ENCODE results near the gene C9orf50. TPM values are rescaled to one million over a fixed set of nuclear protein-coding genes. Genes with fewer than 3 reads are reported as not detected.
A peak's percentile ranks its signal among the peaks of the same experiment; 100 is the strongest.

Gene C9orf50
- total RNA-seq, 3 donors from 2014 or later = 0.48 TPM; not detected in 2

- no peaks in the 10 kb centered on the region for H3K27me3 ChIP-seq
- H3K36me3 ChIP-seq = no peaks in the 10 kb centered on the region
- intact Hi-C loops (cut with DNase I; ENCODE audit: low total_unique reads) = no loop called here
- peak overlapping the region; percentile 64 to 79 (median 67) for H3K4me3 ChIP-seq
- H3K4me1 ChIP-seq = peaks cover 11 to 34% of the 10 kb centered on the region in 2 donors
- no peak for DNase-seq (ENCODE audit: low spot score in 2 of 2)
- H3K27ac ChIP-seq = peak overlapping the region; percentile 86 to 90
- TF ChIP-seq CTCF (IDR thresholded peaks at IDR 0.05) (no peak), POLR2A (IDR thresholded peaks at IDR 0.05) (no peak), POLR2AphosphoS5 (IDR thresholded peaks at IDR 0.05) (no peak)
- H3K9me3 ChIP-seq = no peaks in the 10 kb centered on the region
Measured at GRCh38 chr9:129627556-129628440, 6.9 kb upstream of the C9orf50 start.

GRCh38 chr9:129626625-129627284 lies 5.9 kb upstream of the C9orf50 start:
- no peak for TF ChIP-seq POLR2AphosphoS5 (IDR thresholded peaks at IDR 0.05)
- no peak for TF ChIP-seq POLR2A (IDR thresholded peaks at IDR 0.05)
- TF ChIP-seq CTCF (IDR thresholded peaks at IDR 0.05) = no peak
- H3K9me3 ChIP-seq = no peaks in the 10 kb centered on the region
- intact Hi-C loops (cut with DNase I; ENCODE audit: low total_unique reads) = no loop called here
- H3K27me3 ChIP-seq = no peaks in the 10 kb centered on the region
- peak overlapping the region; percentile 86 to 90 for H3K27ac ChIP-seq
- no peak for DNase-seq (ENCODE audit: low spot score in 2 of 2)
- peak overlapping the region; percentile 64 to 79 (median 67) for H3K4me3 ChIP-seq
- no peaks in the 10 kb centered on the region for H3K36me3 ChIP-seq
- peaks cover 11 to 26% of the 10 kb centered on the region in 2 donors for H3K4me1 ChIP-seq

GRCh38 chr9:129626079-129626624 lies 5.3 kb upstream of the C9orf50 start, which contains the start of gene NTMT1:
NTMT1 (plus strand) TSS chr9:129626163; CDS start chr9:129632704, 6,541 bp downstream.
- intact Hi-C loops (cut with DNase I; ENCODE audit: low total_unique reads) = no loop called here
- no peaks in the 10 kb centered on the region for H3K9me3 ChIP-seq
- TF ChIP-seq CTCF (IDR thresholded peaks at IDR 0.05) (no peak), POLR2A (IDR thresholded peaks at IDR 0.05) (peak; percentile 98), POLR2AphosphoS5 (IDR thresholded peaks at IDR 0.05) (peak; percentile 96 to 99 (median 99))
- DNase-seq (ENCODE audit: low spot score in 2 of 2) = peak; percentile 85 to 86
- H3K4me1 ChIP-seq = peaks cover 11 to 21% of the 10 kb centered on the region in 2 donors
- H3K27me3 ChIP-seq = no peaks in the 10 kb centered on the region
- H3K4me3 ChIP-seq = peak within 1 kb of the TSS; percentile 64 to 79 (median 67)
- H3K36me3 ChIP-seq = no peaks in the 10 kb centered on the region
- peak within 1 kb of the TSS; percentile 86 to 90 for H3K27ac ChIP-seq

GRCh38 chr9:129624947-129625346 lies 4.0 kb upstream of the C9orf50 start:
- Histone ChIP-seq H3K27ac (peak overlapping the region; percentile 9 to 90), H3K36me3 (no peaks in the 10 kb centered on the region), H3K4me1 (peaks cover 11 to 16% of the 10 kb centered on the region in 2 donors), H3K4me3 (peak overlapping the region in 2 of 3 donors; percentile 64 to 79), H3K9me3 (no peaks in the 10 kb centered on the region), H3K27me3 (no peaks in the 10 kb centered on the region)
- intact Hi-C loops (cut with DNase I; ENCODE audit: low total_unique reads) = no loop called here
- no peak for DNase-seq (ENCODE audit: low spot score in 2 of 2)
- TF ChIP-seq CTCF (IDR thresholded peaks at IDR 0.05) (no peak), POLR2A (IDR thresholded peaks at IDR 0.05) (no peak), POLR2AphosphoS5 (IDR thresholded peaks at IDR 0.05) (no peak)

Measured in breast epithelium (tissue), 4 donors.